ENCODE data around the gene SVOPL. TPM values are rescaled to one million over a fixed set of nuclear protein-coding genes. Genes with fewer than 3 reads are reported as not detected.
A peak's percentile ranks its signal among the peaks of the same experiment; 100 is the strongest.

SVOPL gene
- total RNA-seq, 1 experiment from 2014 or later: not detected

DNA sequence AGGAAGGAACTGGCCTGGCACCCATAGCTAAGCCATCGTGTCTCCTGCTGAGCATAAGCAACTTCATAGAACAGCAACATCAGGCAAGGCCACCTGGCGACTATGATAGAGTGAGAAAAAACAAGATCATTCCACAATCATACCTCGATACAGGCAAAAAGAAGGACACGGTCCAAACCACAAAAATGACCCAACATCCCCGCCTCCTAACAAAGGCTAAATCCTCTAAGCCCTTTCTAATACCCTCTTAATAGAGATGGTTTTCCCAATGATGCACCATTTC is 40.2 kb upstream of the SVOPL start:
- Histone ChIP-seq H3K9me2 (ENCODE audit: insufficient read depth) (no peaks in the 10 kb centered on the region), H3K4me3 (replicated peaks in 1 of 2; ENCODE audit: low read depth in 1 of 2, low read length in 2 of 2) (no peak overlapping the region), H3K9me3 (ENCODE audit: control insufficient read depth in 1 of 2, insufficient read depth in 1 of 2, low read depth in 1 of 2, low read length in 2 of 2) (no peaks in the 10 kb centered on the region), H3K4me2 (ENCODE audit: low read length) (peak overlapping the region; percentile 20; the same call in 1 of the 2 replicates), H3K9ac (ENCODE audit: low read length) (no peak overlapping the region), H3K4me1 (ENCODE audit: control insufficient read depth in 1 of 2, insufficient read depth in 2 of 2, low read length in 2 of 2) (peaks cover 0 to 12% of the 10 kb centered on the region in 2 experiments; a peak in 2 of 4 replicates), H2AFZ (ENCODE audit: low read depth, low read length, poor library complexity, severe bottlenecking) (no peak overlapping the region), H3K79me2 (ENCODE audit: insufficient read depth, low read length) (no peaks in the 10 kb centered on the region), H3K36me3 (ENCODE audit: control insufficient read depth in 1 of 2, insufficient read depth in 2 of 2, low read length in 2 of 2) (no peaks in the 10 kb centered on the region), H3K27me3 (ENCODE audit: insufficient read depth, low read length) (no peaks in the 10 kb centered on the region), H4K20me1 (ENCODE audit: insufficient read depth) (no peaks in the 10 kb centered on the region), H3K27ac (ENCODE audit: low read depth, low read length) (no peak overlapping the region)
- RAD21 ChIA-PET (ENCODE audit: low non-redundant PET in 1 of 2, low total read pairs in 2 of 2, uncharacterized antibody in 2 of 2, unreplicated experiment in 2 of 2): interaction anchor here in 1 of 2 experiments (0.9 kb wide), 1 partner anchor 96 kb away, joined by 3 read pairs; no protein-coding TSS in a partner anchor
- TF ChIP-seq FOSL1 (IDR thresholded peaks at IDR 0.05; ENCODE audit: low read depth): no peak
- no peak for TF ChIP-seq ZFX (IDR thresholded peaks at IDR 0.05)
- TF ChIP-seq POLR2AphosphoS5 (IDR thresholded peaks at IDR 0.05; ENCODE audit: low read depth, low read length): no peak
- TF ChIP-seq CBX3 (IDR thresholded peaks at IDR 0.05; ENCODE audit: low read depth): no peak
- no peak for TF ChIP-seq YY1 (IDR thresholded peaks at IDR 0.05; ENCODE audit: extremely low read depth, insufficient replicate concordance, low read depth, low read length)
- TF ChIP-seq EZH2phosphoT487 (IDR thresholded peaks at IDR 0.05; ENCODE audit: borderline replicate concordance): no peak
- TF ChIP-seq ATF3 (IDR thresholded peaks at IDR 0.05): no peak
- TF ChIP-seq, protein P1, sequence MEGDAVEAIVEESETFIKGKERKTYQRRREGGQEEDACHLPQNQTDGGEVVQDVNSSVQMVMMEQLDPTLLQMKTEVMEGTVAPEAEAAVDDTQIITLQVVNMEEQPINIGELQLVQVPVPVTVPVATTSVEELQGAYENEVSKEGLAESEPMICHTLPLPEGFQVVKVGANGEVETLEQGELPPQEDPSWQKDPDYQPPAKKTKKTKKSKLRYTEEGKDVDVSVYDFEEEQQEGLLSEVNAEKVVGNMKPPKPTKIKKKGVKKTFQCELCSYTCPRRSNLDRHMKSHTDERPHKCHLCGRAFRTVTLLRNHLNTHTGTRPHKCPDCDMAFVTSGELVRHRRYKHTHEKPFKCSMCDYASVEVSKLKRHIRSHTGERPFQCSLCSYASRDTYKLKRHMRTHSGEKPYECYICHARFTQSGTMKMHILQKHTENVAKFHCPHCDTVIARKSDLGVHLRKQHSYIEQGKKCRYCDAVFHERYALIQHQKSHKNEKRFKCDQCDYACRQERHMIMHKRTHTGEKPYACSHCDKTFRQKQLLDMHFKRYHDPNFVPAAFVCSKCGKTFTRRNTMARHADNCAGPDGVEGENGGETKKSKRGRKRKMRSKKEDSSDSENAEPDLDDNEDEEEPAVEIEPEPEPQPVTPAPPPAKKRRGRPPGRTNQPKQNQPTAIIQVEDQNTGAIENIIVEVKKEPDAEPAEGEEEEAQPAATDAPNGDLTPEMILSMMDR (IDR thresholded peaks at IDR 0.05 in 2 of 3, conservative IDR thresholded peaks at IDR 0.05 in 1 of 3; ENCODE audit: borderline replicate concordance in 1 of 3, insufficient read depth in 1 of 3, low read depth in 2 of 3, low read length in 2 of 3): no peak
- no peak for TF ChIP-seq MAX (IDR thresholded peaks at IDR 0.05)
- no peak for TF ChIP-seq ZBTB33 (IDR thresholded peaks at IDR 0.05; ENCODE audit: extremely low read depth, insufficient replicate concordance, low read length)
- no peak for TF ChIP-seq EZH2 (IDR thresholded peaks at IDR 0.05)
- no peak for TF ChIP-seq TCF7L2 (IDR thresholded peaks at IDR 0.05; ENCODE audit: borderline replicate concordance, extremely low read depth, insufficient read depth, insufficient read length)
- TF ChIP-seq POLR2A (IDR thresholded peaks at IDR 0.05; ENCODE audit: borderline replicate concordance, extremely low read depth, insufficient read depth, insufficient read length): no peak
- TF ChIP-seq CEBPB (IDR thresholded peaks at IDR 0.05; ENCODE audit: low read depth): no peak
- no peak for TF ChIP-seq SP1 (IDR thresholded peaks at IDR 0.05; ENCODE audit: low read depth)
- TF ChIP-seq JUND (IDR thresholded peaks at IDR 0.05): no peak
- no peak for TF ChIP-seq SIN3A (IDR thresholded peaks at IDR 0.05; ENCODE audit: low read depth)
- TF ChIP-seq SRF (IDR thresholded peaks at IDR 0.05; ENCODE audit: low read depth): no peak
- ATAC-seq (no peak), DNase-seq (ENCODE audit: low read depth, low spot score) (no peak)
- intact Hi-C loops (cut with micrococcal nuclease): no loop called here
- CTCF ChIA-PET: no interaction called here
- POLR2A ChIA-PET: no interaction called here
- no TSS peak for BruUV-seq (replicated peaks)

Data from HCT116 (cell line).